Raji (cell line): ENCODE data around the gene RXFP4.

Experiments
- POLR2A ChIP-seq: IDR thresholded peaks from 2 replicates; pipeline ENCODE4 v1.6.1; 2011; ENCODE audit warnings: low read depth, low read length, control low read depth; ENCODE audit not compliant: insufficient read depth

Gene RXFP4

DNA sequence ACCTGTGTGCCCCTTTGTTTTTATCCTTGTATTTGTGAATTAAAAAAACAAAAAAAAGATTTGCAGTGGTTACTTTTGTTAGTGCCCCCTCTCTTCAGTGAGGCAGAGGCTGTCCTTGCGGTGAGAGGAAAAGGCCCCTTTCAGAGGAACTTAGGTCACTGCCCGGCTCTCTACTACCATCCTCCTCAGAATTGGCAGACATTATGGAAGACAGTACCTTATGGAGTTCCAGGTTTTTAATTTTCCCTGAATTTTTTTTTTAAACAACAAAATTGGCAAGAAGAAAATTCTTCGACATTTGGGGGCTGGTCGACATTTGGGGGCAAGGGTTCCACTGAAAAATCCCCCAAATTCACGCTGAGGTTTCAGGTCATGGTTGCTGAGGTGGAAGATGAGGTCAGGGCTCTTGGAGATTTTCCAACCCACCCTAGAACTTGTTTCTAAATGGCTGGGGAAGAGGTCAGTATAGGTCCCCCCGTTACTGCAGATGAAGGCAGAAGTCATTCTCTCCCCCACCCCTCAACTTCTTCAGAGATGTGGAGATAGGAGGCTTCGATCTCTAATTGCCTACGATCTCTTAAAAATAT lies 5.3 kb downstream of the RXFP4 start:
- no peak for TF ChIP-seq POLR2A

DNA sequence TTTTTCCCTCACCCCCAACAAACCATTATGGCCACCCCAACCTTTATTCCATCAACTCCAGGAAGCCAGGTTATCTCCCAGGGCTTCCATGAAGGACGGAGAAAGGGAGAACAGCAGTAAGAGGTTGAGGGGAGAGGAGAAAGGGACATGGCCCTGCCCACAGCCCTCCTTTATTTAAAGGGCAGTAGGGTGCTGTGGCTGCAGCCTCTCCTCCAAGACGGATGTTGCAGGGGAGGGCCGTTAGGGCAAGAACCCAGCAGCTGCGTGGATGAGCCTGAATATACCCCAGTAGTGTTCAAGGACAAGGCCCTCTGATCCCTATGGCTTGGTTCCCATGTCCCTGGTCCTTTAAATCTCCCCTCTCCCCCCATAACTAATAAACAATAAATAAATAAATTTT lies 5.9 kb downstream of the RXFP4 start:
- TF ChIP-seq POLR2A: no peak

DNA sequence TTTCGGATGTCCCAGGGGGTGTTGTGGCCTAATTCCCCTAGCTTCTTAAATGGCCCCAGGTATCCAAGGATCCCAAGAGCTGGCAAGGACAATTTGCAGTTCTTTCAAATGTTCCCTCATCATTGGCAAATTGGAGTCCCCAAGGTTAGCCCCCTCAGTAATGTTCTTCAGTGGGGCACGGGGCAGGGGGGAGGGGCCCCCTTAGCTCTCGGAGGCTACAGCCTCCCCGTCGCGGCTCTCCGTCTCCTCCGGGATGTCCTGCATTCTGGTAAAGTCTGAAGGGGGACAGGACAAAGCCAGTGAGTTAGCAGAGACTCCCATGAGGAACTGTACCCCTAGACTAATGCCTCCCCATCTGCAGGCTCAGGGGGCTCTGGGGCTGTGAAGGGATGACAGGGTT lies 6.3 kb downstream of the RXFP4 start:
- no peak for TF ChIP-seq POLR2A

DNA sequence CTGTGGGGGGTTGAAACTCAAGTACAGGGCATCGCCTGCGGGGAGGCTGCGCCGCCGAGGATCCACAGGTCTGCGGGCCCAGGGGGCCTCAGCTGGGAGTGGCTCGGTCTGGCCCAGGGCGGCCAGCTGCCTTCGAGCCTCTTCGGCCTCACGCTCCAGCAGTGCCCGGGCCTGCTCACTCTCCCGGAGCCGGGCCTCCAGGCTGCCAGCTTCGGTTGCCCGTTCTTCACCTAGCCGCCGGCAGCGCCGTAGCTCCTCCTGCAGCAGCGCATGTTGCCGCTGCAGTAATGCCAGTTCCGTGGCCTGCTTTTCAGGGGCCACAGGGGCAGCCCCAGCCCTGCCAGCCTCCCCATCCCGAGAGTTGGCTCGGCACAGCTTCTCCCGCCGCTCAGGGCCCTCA lies 9.4 kb downstream of the RXFP4 start:
- no peak for TF ChIP-seq POLR2A

DNA sequence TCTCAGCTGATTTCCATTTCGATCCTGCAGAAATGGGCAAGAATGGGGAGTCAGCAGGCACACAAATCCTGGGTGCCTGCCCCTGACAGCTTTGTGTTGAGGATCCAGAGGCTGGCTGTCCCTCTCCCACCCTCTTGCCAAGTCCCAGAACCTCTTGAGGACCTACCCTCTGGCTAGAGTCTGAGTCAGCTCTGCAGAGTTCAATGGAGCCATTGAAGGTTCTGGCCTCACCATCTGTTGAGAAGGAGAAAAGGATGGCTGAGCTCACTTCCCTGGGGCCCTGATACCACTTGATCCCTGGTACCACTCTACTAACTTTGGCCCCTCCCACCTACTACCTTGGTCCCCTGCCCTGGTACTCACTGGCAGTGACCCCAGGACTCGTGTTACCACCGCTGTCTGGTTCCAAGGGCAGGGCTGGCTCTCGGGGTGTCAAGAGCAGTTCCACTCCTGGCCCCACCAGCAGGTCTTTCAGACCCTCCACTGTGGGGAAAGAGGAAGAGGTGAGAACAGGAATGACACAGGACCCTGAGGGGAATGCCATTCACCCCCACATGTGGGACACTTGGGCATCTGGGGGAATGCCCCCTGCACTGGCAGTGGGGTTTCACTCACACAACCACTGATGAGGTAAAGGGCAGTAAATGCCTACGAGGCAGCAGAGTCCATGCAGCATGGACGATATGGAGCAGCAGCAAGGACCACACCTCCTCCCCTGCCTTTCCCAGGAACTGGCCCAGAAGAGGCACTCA lies 10.5 kb downstream of the RXFP4 start:
- no peak for TF ChIP-seq POLR2A

DNA sequence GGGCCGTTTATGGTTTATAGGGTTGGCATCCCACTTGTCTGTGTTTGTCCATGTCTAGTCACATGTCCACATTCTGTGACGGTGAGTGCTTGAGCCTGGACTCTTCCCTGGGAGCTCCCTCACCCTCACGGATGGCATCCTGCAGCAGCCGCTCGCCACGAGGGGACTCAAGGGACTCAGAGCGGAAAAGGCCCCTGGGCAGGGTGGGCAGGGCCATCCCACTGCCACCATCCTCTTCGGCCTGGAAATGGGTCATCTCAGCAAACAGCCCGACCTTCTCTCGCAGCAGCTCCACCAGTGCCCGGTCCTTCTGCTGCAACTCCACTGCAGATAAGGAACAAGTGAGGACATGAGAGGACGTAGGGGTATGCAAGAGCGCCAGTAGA lies 11.1 kb downstream of the RXFP4 start:
- no peak for TF ChIP-seq POLR2A

DNA sequence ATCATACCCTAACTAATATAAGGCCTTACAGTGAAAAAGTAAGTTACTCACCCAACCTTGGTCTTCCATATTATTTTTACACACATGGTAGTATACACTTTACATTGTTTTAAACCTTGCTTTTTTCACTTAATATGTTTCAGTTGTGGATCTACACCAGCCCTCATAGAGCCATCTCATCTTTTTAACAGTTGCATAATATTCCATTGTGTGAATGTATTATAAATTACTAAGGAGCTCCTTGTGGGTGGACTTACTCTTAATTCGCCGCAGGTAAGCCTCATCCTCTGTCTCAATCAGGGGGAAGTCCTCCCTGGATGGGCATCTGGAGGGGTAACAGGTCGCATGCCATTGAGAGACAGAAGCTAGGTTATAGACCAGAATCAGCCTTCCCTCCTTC lies 13.2 kb downstream of the RXFP4 start:
- no peak for TF ChIP-seq POLR2A

DNA sequence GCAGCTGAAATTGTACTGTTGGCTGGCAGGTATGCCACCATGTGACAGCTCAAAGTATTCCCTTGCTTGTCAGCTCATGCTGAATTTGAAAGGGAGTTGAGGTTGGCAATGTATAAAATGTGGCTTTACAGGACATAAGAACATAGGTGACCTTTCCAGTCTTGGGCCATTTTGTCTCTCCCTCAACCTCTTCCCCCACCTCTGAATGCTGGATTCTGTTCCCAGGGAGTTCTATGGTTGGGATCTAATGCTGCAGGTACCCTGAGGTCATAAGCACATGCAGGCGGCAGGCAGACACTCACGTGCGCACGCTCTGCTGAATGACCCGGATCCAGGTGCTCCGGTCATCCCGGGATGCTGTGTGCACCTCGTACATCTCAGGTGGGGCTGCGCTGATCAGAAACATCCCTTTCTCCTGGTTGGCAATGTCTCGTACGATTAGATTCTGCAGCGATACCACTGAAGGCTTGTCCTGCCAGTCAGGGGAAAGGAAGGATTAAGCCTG lies 16.0 kb downstream of the RXFP4 start:
- TF ChIP-seq POLR2A: no peak

DNA sequence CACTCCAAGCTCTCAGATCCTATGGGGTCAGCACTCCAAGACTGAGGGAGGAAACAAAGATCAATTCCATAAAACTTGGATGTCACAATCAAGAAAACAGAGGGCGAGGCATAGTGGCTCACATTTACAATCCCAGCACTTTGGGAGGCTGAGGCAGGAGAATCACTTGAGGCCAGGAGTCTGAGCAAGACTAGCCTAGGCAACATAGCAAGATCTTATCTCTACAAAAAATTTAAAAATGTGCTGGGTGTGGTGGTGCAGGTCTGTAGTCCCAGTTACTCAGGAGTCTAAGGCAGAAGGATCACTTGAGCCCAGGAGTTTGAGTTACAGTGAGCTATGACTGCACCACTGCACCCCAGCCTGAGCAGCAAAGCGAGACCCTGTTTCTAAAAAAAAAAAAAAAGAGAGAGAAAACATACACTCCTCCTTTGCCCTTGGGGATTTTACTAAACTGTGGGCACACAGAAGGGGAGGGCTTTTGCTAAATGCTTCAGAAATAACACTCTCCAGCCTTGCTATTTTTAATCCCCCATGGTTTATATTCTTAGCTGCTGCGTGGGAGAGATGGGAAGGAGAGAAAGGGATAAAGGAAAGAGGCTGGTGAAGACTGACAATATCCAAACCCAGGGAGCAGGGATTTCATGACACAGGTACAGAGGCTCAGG lies 18.8 kb downstream of the RXFP4 start:
- no peak for TF ChIP-seq POLR2A

DNA sequence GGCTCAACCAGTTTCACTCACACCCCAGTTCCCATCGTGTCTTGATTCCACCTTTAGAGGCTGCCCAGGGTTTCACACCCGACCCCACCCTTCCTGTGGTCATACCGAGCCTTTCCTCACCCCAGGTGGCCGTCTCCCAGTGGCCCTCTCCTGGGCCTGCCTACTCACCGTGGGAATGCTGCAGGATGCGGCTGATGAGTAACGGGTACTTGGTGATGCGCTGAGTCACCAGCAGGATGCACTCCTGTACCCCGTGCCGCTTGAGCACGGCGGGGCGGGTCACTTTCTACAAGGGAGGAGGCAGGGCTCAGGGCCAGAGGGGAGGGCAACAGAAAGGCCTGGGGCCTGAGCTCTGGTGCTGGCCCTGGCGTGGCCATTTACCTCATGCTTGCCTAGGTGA lies 20.5 kb downstream of the RXFP4 start:
- no peak for TF ChIP-seq POLR2A

DNA sequence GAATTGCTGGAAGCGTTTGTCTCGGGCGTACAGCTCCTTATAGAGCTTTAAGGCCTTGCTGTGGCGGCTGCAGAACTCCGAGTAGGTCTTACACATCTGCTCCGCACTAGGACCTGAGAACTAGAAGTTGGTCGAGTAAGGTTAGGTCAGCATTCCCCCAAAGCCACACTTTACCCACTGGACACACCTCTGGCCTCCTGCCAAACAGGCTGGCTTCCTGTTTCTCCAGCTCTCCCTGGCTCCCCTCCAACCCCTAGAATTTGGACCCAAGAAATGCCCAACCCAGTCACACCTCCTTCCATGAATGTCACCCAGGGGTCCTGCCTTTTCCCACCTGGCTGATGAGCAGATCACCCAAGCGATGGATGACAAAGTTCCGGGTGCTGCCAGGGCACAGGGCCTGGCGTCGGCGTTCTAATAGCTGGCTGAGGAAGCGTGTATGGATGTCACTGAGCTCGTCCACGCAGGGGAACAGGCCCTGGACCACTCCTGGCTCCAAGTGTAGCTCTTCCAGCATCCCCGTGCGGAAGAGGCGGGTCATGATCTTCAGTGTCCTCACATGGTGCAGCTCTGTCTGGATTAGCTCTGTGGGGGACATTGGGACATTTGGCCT lies 21.3 kb downstream of the RXFP4 start:
- no peak for TF ChIP-seq POLR2A

DNA sequence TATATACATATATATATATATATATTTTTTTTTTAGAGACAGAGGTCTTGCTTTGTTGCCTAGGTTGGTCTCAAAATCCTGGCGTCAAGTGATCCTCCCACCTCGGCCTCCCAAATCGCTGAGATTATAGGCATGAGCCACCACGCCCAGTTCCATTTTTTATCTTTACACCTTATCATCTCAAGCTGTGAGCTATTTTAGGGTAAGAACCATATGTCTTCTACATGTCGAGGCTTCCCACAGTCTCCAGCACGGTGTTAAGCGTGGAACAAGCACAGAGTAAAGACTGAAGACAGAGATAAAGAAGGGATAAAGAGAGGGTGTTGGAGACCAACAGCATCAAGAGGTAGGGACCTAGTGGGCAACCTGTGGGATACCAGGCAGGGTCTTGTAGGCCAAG lies 22.8 kb downstream of the RXFP4 start:
- TF ChIP-seq POLR2A: no peak

DNA sequence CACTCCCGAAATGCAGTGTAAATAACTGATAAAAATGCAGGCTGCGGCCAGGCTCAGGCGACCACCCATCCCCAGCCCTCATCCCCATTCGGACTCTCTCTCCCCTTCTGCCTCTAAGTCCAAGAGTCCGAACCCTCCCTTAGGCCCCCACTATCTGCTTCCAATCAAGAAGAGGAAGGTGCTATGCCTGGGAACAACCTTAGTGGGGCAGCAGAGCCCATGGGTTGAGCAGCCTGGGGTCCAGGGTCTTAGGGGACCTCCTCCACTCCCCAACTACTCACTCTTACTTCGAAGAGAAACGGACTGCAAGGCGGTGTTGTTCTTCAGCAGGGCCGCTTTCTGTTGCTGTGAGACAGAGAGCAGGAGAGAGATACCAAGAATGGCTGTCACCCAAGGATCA lies 24.7 kb downstream of the RXFP4 start:
- TF ChIP-seq POLR2A: no peak

DNA sequence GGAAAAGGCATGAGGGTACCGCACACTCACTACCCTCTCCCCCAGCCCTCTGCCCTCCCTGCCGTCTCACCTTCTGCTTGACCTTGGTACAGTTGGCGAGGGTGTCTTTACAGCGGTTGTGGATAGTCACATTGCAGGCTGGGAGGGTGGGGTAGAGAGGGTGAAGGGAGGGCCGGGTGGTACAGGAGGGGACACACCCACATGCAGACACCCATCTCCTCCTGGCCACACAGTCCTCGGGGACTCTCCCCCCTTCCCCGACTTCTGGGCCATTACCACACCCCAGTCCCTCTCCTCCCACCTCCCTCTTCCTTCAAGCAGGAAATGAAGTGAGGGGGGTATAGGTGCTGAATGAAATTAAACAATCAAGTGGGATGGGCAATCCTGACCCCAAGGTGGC lies 25.3 kb downstream of the RXFP4 start:
- no peak for TF ChIP-seq POLR2A

DNA sequence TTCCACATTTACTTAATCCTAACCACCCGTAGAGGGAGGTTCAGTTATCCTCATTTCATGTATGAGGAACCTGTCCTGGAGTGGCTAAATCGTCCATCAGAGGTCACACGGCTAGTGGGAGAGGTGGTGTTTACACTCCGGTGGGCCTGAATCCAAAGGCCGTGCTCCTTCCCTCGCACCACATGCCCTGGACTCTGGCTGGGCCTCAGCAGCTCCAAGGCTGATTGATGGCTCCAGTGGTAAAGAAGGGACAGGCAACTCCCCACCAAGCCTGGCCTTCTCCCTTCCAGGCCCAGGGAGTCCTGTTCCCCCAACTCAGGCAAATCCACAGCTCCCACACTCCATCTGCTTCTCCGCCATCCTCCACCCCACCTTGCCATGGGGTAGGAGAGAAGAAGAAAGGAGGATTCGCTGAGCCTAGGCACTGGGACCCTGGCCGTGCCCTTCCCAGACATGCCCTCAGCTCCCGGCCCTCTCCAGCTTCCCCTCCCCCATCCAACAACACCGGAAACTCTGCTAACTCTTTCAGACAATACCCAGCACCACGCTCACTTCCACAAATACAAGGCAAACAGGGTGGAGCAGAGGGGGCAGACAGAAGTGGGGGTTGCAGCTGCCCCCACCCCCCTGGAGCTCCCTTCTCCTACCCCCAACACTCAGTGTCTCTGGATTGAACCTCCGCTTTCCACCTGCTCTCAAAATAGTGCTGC lies 26.1 kb downstream of the RXFP4 start:
- no peak for TF ChIP-seq POLR2A
